Loucy (cell line): ENCODE results near the gene TLK2.

Experiments used
- EZH2phosphoT487 ChIP-seq: fragments of 200-600 bp; IDR thresholded peaks from 2 replicates; pipeline ENCODE4 v1.6.1; 2018; ENCODE audit warnings: antibody characterized with exemption, mild to moderate bottlenecking, moderate library complexity, borderline replicate concordance
- TF ChIP-seq, protein P1 (sequence below): fragments of 200-600 bp; sonication (generic); conservative IDR thresholded peaks from 2 replicates; pipeline ENCODE4 v1.5.1; 2014; ENCODE audit warnings: mild to moderate bottlenecking, antibody characterized with exemption, low read length

GRCh38 chr17:62653002-62653825 lies 174.6 kb downstream of the TLK2 start:
- TF ChIP-seq, protein P1, sequence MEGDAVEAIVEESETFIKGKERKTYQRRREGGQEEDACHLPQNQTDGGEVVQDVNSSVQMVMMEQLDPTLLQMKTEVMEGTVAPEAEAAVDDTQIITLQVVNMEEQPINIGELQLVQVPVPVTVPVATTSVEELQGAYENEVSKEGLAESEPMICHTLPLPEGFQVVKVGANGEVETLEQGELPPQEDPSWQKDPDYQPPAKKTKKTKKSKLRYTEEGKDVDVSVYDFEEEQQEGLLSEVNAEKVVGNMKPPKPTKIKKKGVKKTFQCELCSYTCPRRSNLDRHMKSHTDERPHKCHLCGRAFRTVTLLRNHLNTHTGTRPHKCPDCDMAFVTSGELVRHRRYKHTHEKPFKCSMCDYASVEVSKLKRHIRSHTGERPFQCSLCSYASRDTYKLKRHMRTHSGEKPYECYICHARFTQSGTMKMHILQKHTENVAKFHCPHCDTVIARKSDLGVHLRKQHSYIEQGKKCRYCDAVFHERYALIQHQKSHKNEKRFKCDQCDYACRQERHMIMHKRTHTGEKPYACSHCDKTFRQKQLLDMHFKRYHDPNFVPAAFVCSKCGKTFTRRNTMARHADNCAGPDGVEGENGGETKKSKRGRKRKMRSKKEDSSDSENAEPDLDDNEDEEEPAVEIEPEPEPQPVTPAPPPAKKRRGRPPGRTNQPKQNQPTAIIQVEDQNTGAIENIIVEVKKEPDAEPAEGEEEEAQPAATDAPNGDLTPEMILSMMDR: no peak
- TF ChIP-seq EZH2phosphoT487: no peak
